H1 (cell line): ENCODE results near the gene ST3GAL3. TPM values are rescaled to one million over a fixed set of nuclear protein-coding genes. Genes with fewer than 3 reads are reported as not detected.

Experiments
- CTCF ChIA-PET: fragments of 300-600 bp; sonication (Branson Sonifier 250); formaldehyde crosslinking; loops from one replicate; lab custom pipeline; 2021; ENCODE audit not compliant: partially characterized antibody; lab: Charles Lee
- POLR2A ChIA-PET: fragments of 300-600 bp; sonication (Branson Sonifier 250); formaldehyde crosslinking; loops from one replicate; lab custom pipeline; 2021; ENCODE audit warnings: inconsistent platforms; ENCODE audit not compliant: partially characterized antibody; lab: Charles Lee
- DNase-seq, 2 experiments: peaks; one replicate each; pipeline versions ENCODE4 v3.0.0 to v3.0.0-alpha.2; 2010 to 2022; ENCODE audit warnings: low spot score in 2 of 2, low read depth in 1 of 2, mixed read lengths in 1 of 2
- FAIRE-seq: peaks from 2 replicates; lab custom pipeline; 2011; peaks lifted over from hg19 to GRCh38; lab: Jason Lieb, UNC
- H2AFZ ChIP-seq: 2 replicates; pipeline ENCODE4 v1.8.1; 2012; ENCODE audit warnings: low read length, inconsistent platforms
- H2AK5ac ChIP-seq: 2 replicates; pipeline ENCODE4 v1.6.1; 2013; ENCODE audit warnings: low read depth, low read length
- H2BK120ac ChIP-seq: replicated peaks from 2 replicates; pipeline ENCODE3; 2013; ENCODE audit warnings: low read depth, low read length, inconsistent platforms
- H2BK12ac ChIP-seq: 2 replicates; pipeline ENCODE4 v1.6.1; 2013; ENCODE audit warnings: low read depth, low read length
- H2BK15ac ChIP-seq: 2 replicates; pipeline ENCODE4 v1.6.1; 2013; ENCODE audit warnings: low read length
- H2BK20ac ChIP-seq: 2 replicates; pipeline ENCODE4 v1.6.1; 2013; ENCODE audit warnings: low read length
- H2BK5ac ChIP-seq: 2 replicates; pipeline ENCODE4 v1.6.1; 2013; ENCODE audit warnings: low read depth, low read length
- H3K14ac ChIP-seq: 2 replicates; pipeline ENCODE4 v1.6.1; 2013; ENCODE audit warnings: inconsistent platforms; ENCODE audit not compliant: insufficient read length
- H3K18ac ChIP-seq: 2 replicates; pipeline ENCODE4 v1.6.1; 2013; ENCODE audit warnings: low read length; ENCODE audit errors: extremely low read depth
- H3K23ac ChIP-seq: 2 replicates; pipeline ENCODE4 v1.6.1; 2013; ENCODE audit warnings: inconsistent platforms; ENCODE audit not compliant: insufficient read length
- H3K23me2 ChIP-seq: 2 replicates; pipeline ENCODE4 v1.6.1; 2013; ENCODE audit warnings: low read depth, low read length
- H3K27ac ChIP-seq: 2 replicates; pipeline ENCODE4 v1.6.1; 2011; ENCODE audit warnings: low read depth, low read length, inconsistent platforms
- H3K27me3 ChIP-seq, 4 experiments: replicated peaks in 1 of 4; 1 replicate in 1 of 4; 2 replicates in 3 of 4; pipeline versions ENCODE4 v1.6.1 to v1.8.1; 2011 to 2013; ENCODE audit warnings: low read length in 3 of 4, mild to moderate bottlenecking in 3 of 4, inconsistent platforms in 2 of 4, mixed read lengths in 2 of 4, moderate library complexity in 1 of 4; ENCODE audit not compliant: control insufficient read depth in 3 of 4, insufficient read depth in 3 of 4; ENCODE audit errors: extremely low read depth in 1 of 4
- H3K36me3 ChIP-seq, 4 experiments: 2 replicates each; pipeline versions ENCODE4 v1.6.1 to v1.8.1; 2011 to 2013; ENCODE audit warnings: mild to moderate bottlenecking in 4 of 4, low read length in 3 of 4, moderate library complexity in 2 of 4, control low read depth in 1 of 4, inconsistent platforms in 1 of 4; ENCODE audit not compliant: insufficient read depth in 4 of 4, control insufficient read depth in 2 of 4
- H3K4ac ChIP-seq: replicated peaks from 2 replicates; pipeline ENCODE3; 2013; ENCODE audit warnings: low read length, low read depth, mixed read lengths, inconsistent platforms; ENCODE audit not compliant: insufficient read length
- H3K4me1 ChIP-seq, 4 experiments: replicated peaks in 1 of 4; 1 replicate in 1 of 4; 2 replicates in 3 of 4; pipeline versions ENCODE4 v1.6.1 to v1.8.1; 2011 to 2013; ENCODE audit warnings: low read length in 3 of 4, inconsistent platforms in 2 of 4, mixed read lengths in 1 of 4; ENCODE audit not compliant: insufficient read depth in 4 of 4, control insufficient read depth in 3 of 4
- H3K4me2 ChIP-seq, 2 experiments: 2 replicates each; pipeline versions ENCODE4 v1.6.1 to v1.8.1; 2011 to 2013; ENCODE audit warnings: low read depth in 2 of 2, low read length in 2 of 2, control low read depth in 1 of 2, inconsistent platforms in 1 of 2, mild to moderate bottlenecking in 1 of 2; ENCODE audit not compliant: insufficient read depth in 1 of 2
- H3K4me3 ChIP-seq, 4 experiments: fragments of 200-600, 300-600 bp in 1 of 4; sonication (generic), shearing (Covaris generic), sonication (Bioruptor Twin) in 1 of 4; 2 replicates each; pipeline versions ENCODE4 v1.5.1 to v1.8.1; 2011 to 2016; ENCODE audit warnings: low read length in 4 of 4, low read depth in 3 of 4, control low read depth in 2 of 4, inconsistent platforms in 2 of 4, mild to moderate bottlenecking in 2 of 4, mixed read lengths in 1 of 4, moderate library complexity in 1 of 4; ENCODE audit not compliant: insufficient read depth in 2 of 4; ENCODE audit errors: extremely low read depth in 1 of 4
- H3K56ac ChIP-seq: replicated peaks from 2 replicates; pipeline ENCODE3; 2013; ENCODE audit warnings: low read depth, mild to moderate bottlenecking, mixed read lengths, low read length, inconsistent platforms; ENCODE audit not compliant: insufficient read length
- H3K79me1 ChIP-seq: 2 replicates; pipeline ENCODE4 v1.6.1; 2013; ENCODE audit warnings: low read depth, low read length, control low read depth
- H3K79me2 ChIP-seq, 2 experiments: 2 replicates each; pipeline versions ENCODE4 v1.6.1 to v1.8.1; 2012 to 2013; ENCODE audit warnings: low read length in 2 of 2, mild to moderate bottlenecking in 2 of 2, inconsistent platforms in 1 of 2; ENCODE audit not compliant: insufficient read depth in 2 of 2, control insufficient read depth in 1 of 2
- H3K9ac ChIP-seq, 4 experiments: replicated peaks in 1 of 4; 1 replicate in 1 of 4; 2 replicates in 3 of 4; pipeline versions ENCODE4 v1.6.1 to v1.8.1; 2011 to 2013; ENCODE audit warnings: low read depth in 3 of 4, low read length in 3 of 4, control low read depth in 2 of 4, mild to moderate bottlenecking in 2 of 4, moderate library complexity in 2 of 4, inconsistent platforms in 1 of 4; ENCODE audit errors: extremely low read depth in 1 of 4
- H3K9me3 ChIP-seq, 2 experiments: 2 replicates each; pipeline versions ENCODE4 v1.6.1 to v1.8.1; 2012 to 2013; ENCODE audit warnings: mild to moderate bottlenecking in 2 of 2, moderate library complexity in 2 of 2, control low read depth in 1 of 2, inconsistent platforms in 1 of 2, low read depth in 1 of 2, low read length in 1 of 2, mixed read lengths in 1 of 2; ENCODE audit not compliant: insufficient read depth in 2 of 2
- H4K20me1 ChIP-seq, 2 experiments: replicated peaks in 1 of 2; 2 replicates each; pipeline versions ENCODE3 to v1.8.1; 2011 to 2013; ENCODE audit warnings: inconsistent platforms in 2 of 2, low read length in 2 of 2, mild to moderate bottlenecking in 1 of 2; ENCODE audit not compliant: insufficient read depth in 2 of 2, control insufficient read depth in 1 of 2
- H4K5ac ChIP-seq: 2 replicates; pipeline ENCODE4 v1.6.1; 2013; ENCODE audit warnings: low read length, low read depth, mixed read lengths, inconsistent platforms; ENCODE audit not compliant: insufficient read length
- H4K8ac ChIP-seq: 2 replicates; pipeline ENCODE4 v1.8.0; 2013; ENCODE audit warnings: mild to moderate bottlenecking, moderate library complexity, low read length, inconsistent platforms; ENCODE audit not compliant: insufficient read depth; ENCODE audit errors: extremely low read depth
- H4K91ac ChIP-seq: replicated peaks from 2 replicates; pipeline ENCODE3; 2013; ENCODE audit warnings: low read length, mixed read lengths, inconsistent platforms; ENCODE audit not compliant: insufficient read length
- EZH2 ChIP-seq: fragments of 200-600 bp; sonication (generic); IDR thresholded peaks from 2 replicates; pipeline ENCODE4 v1.7.1; 2012; ENCODE audit warnings: low read depth, mild to moderate bottlenecking, moderate library complexity, low read length, inconsistent platforms; ENCODE audit not compliant: severe bottlenecking
- HDAC6 ChIP-seq: IDR thresholded peaks from one replicate; pipeline ENCODE4 v1.7.1; 2012; ENCODE audit warnings: low read depth, mild to moderate bottlenecking, inconsistent platforms, low read length, moderate library complexity
- WGBS, 2 experiments: shearing (Covaris generic) in 1 of 2; methylation state at CpG; one replicate each; pipeline versions ENCODE4 v1.1.6 to v1.1.7; 2013 to 2015; ENCODE audit warnings: low lambda C conversion rate in 2 of 2, mixed read lengths in 2 of 2, inconsistent platforms in 1 of 2, low coverage in 1 of 2, missing lambda C conversion rate in 1 of 2; ENCODE audit not compliant: insufficient replicate concordance in 2 of 2, insufficient coverage in 1 of 2, insufficient read length in 1 of 2; ENCODE audit errors: extremely low coverage in 1 of 2, missing lambda C conversion rate in 1 of 2; 5-methylcytosine and 5-hydroxymethylcytosine counted together
- polyA plus RNA-seq, 7 experiments: library from polyadenylated mRNA; depleted of rRNA in 3 of 7; stranded (reverse) in 5 of 7; unstranded in 2 of 7; fragments of >200 nt in 5 of 7; fragments of 200-250 nt in 2 of 7; gene quantifications; 1 replicate in 5 of 7; 2 replicates in 1 of 7; 4 replicates in 1 of 7; pipeline versions ENCODE4 v1.2.1 to v1.2.3, GENCODE V29; 2011 to 2013; ENCODE audit warnings: missing spikeins in 2 of 7, mixed read lengths in 2 of 7
- total RNA-seq: library from RNA; stranded (reverse); fragmentation: NEBNext Ultra II Directional; extraction: Animal tissue kit (Norgen Biotek cat#: 25700); gene quantifications from 2 replicates; pipeline ENCODE4 v1.2.1, GENCODE V29; 2021
- TF ChIP-seq, protein P1 (sequence below), 3 experiments: IDR thresholded peaks; 1 replicate in 2 of 3; 2 replicates in 1 of 3; pipeline versions ENCODE4 v1.5.1 to v1.6.1; 2011; ENCODE audit warnings: low read length in 3 of 3, mild to moderate bottlenecking in 3 of 3, inconsistent platforms in 2 of 3, low read depth in 1 of 3, moderate library complexity in 1 of 3; ENCODE audit not compliant: insufficient read depth in 1 of 3; ENCODE audit errors: control extremely low read depth in 1 of 3

Gene ST3GAL3
- total and polyA plus RNA-seq, 2 of the 8 experiments (the other 6 are each of a cell fraction or from before 2014, with no cell fraction given): 6.8 to 7.0 TPM

DNA sequence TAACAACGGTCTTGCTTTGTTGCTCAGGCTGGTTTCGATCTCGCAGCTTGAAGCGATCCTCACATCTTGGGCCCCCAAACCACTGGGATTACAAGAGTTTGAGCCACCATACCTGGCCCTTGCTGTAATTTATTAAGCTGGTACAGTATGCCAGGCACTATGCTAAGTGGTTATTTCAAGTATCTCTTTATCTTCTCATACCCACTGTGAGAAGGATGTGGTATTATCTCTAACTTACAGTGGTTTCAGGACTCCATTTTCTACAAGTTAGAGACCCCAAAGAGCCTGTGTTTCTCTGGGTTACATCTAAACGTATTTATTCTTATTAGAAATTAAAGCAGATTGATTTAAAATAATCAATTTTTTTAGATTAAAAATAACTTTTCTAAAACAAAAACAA lies 8.1 kb upstream of the ST3GAL3 start:
- Histone ChIP-seq H3K18ac (no peak overlapping the region), H3K14ac (no peak overlapping the region), H4K8ac (no peak overlapping the region), H3K4me3 (no peak overlapping the region), H3K27ac (no peak overlapping the region), H3K56ac (no peak overlapping the region), H4K5ac (no peak overlapping the region), H3K9ac (no peak overlapping the region), H3K9me3 (no peaks in the 10 kb centered on the region), H2BK20ac (no peak overlapping the region), H2BK15ac (no peak overlapping the region), H3K36me3 (peaks cover 44 to 96% (median 81%) of the 10 kb centered on the region in 4 experiments), H4K20me1 (peaks cover 4 to 11% of the 10 kb centered on the region in 2 experiments), H2BK12ac (no peak overlapping the region), H3K23ac (no peak overlapping the region), H2AK5ac (no peak overlapping the region), H3K4ac (no peak overlapping the region), H3K79me2 (no peaks in the 10 kb centered on the region), H4K91ac (no peak overlapping the region), H3K23me2 (no peaks in the 10 kb centered on the region), H3K27me3 (no peaks in the 10 kb centered on the region), H2BK5ac (no peak overlapping the region), H3K4me1 (no peaks in the 10 kb centered on the region), H3K4me2 (no peak overlapping the region), H2BK120ac (no peak overlapping the region), H2AFZ (no peak overlapping the region), H3K79me1 (no peaks in the 10 kb centered on the region; the same call in 1 of the 2 replicates)
- DNase-seq (no peak), FAIRE-seq (no peak)
- ChIA-PET CTCF (interaction anchor here (0.7 to 1.0 kb wide), 2 partner anchors 235 to 1962 kb away, joined by 3 to 4 read pairs; no protein-coding TSS in a partner anchor), POLR2A (interaction anchor here (1.0 to 3.2 kb wide), 3 partner anchors 7 to 32 kb away, joined by 3 to 21 read pairs (median 8); partner anchors contain the start of gene ST3GAL3)
- WGBS, 2 experiments: 95% methylated on average over 5 of the region's 5 CpGs; no CpG with 5 or more reads in 1 of the 2 experiments
- no peak for TF ChIP-seq HDAC6
- no peak for TF ChIP-seq EZH2
- TF ChIP-seq, protein P1, sequence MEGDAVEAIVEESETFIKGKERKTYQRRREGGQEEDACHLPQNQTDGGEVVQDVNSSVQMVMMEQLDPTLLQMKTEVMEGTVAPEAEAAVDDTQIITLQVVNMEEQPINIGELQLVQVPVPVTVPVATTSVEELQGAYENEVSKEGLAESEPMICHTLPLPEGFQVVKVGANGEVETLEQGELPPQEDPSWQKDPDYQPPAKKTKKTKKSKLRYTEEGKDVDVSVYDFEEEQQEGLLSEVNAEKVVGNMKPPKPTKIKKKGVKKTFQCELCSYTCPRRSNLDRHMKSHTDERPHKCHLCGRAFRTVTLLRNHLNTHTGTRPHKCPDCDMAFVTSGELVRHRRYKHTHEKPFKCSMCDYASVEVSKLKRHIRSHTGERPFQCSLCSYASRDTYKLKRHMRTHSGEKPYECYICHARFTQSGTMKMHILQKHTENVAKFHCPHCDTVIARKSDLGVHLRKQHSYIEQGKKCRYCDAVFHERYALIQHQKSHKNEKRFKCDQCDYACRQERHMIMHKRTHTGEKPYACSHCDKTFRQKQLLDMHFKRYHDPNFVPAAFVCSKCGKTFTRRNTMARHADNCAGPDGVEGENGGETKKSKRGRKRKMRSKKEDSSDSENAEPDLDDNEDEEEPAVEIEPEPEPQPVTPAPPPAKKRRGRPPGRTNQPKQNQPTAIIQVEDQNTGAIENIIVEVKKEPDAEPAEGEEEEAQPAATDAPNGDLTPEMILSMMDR (IDR thresholded peaks at IDR 0.05; ENCODE audit: control extremely low read depth in 1 of 3, insufficient read depth in 1 of 3, low read depth in 1 of 3, low read length in 3 of 3): no peak
